Loucy (cell line): ENCODE measurements around the gene RPS5.

Source experiments
- CTCF ChIP-seq: fragments of 200-600 bp; sonication (generic); conservative IDR thresholded peaks from 2 replicates; pipeline ENCODE4 v1.5.1; 2014; ENCODE audit warnings: mild to moderate bottlenecking, antibody characterized with exemption, low read length
- EZH2phosphoT487 ChIP-seq: fragments of 200-600 bp; IDR thresholded peaks from 2 replicates; pipeline ENCODE4 v1.6.1; 2018; ENCODE audit warnings: antibody characterized with exemption, mild to moderate bottlenecking, moderate library complexity, borderline replicate concordance

- TF ChIP-seq EZH2phosphoT487 (no peak), CTCF (no peak)
These were observed 52.8 kb downstream of the RPS5 start, which contains the start of gene ZNF132 for GRCh38 chr19:58439576-58440554.
